ENCODE measurements around the gene RPS16.

Gene RPS16

GRCh38 chr19:39384839-39385568 lies 50.7 kb downstream of the RPS16 start:
- no peak for DNase-seq

Data from CD4-positive, alpha-beta T cell treated with Interleukin-12 subunit alpha and Interleukin-12 subunit beta, for 1 hour (primary cell).